Motor neuron (in vitro differentiated cells): ENCODE results near the gene CD276. TPM values are rescaled to one million over a fixed set of nuclear protein-coding genes. Genes with fewer than 3 reads are reported as not detected.
A peak's percentile ranks its signal among the peaks of the same experiment; 100 is the strongest.

ENCODE experiments used
- ATAC-seq, 8 experiments: fragments of 200-7000 bp; cut with Tn5 transposase; replicated peaks in 6 of 8; 2 replicates each; pipeline ENCODE4 v1.8.0; 2021; ENCODE audit warnings: mild to moderate bottlenecking in 8 of 8, moderate library complexity in 8 of 8
- H3K27ac ChIP-seq, 2 donors: fragments of 250-450 bp; sonication (Bioruptor Pico); 2 replicates each; pipeline ENCODE4 v1.9.0; 2021; ENCODE audit warnings: antibody characterized with exemption in 2 of 2, mild to moderate bottlenecking in 2 of 2, moderate library complexity in 1 of 2
- H3K4me1 ChIP-seq, 2 donors: fragments of 250-450 bp; sonication (Bioruptor Pico); replicated peaks in 1 of 2; 2 replicates each; pipeline ENCODE4 v1.6.1; 2021; ENCODE audit warnings: antibody characterized with exemption in 2 of 2, mild to moderate bottlenecking in 2 of 2, moderate library complexity in 1 of 2
- H3K4me3 ChIP-seq, 5 donors: fragments of 250-450 bp; sonication (Bioruptor Pico); 2 replicates each; pipeline ENCODE4 v1.9.0; 2021; ENCODE audit warnings: antibody characterized with exemption in 5 of 5, mild to moderate bottlenecking in 5 of 5, moderate library complexity in 4 of 5
- WGBS, 10 experiments: fragments of 450-650 bp; shearing (Covaris generic); methylation state at CpG; one replicate each; pipeline ENCODE4 v1.0.0; 2022; 5-methylcytosine and 5-hydroxymethylcytosine counted together
- in situ Hi-C, 9 experiments: fragments of 400-800 bp; cut with MboI; loops; one replicate each; pipeline ENCODE4 v1.15.0; 2021; ENCODE audit warnings: low sequenced_read_pairs in 9 of 9, low pct_unique_long_range_greater_than_20kb in 2 of 9; ENCODE audit not compliant: unreplicated experiment in 9 of 9
- total RNA-seq, 8 experiments: library from RNA; unstranded; fragments of 300-600 nt; gene quantifications; 2 replicates each; pipeline versions ENCODE4 v1.2.3 to v1.2.4, GENCODE V29; 2022

CD276 gene
- total RNA-seq, 8 experiments from 2014 or later: 28.0 to 105 (median 47.3) TPM

- 100% methylated on average over 1 of the region's 2 CpGs; no CpG with 5 or more reads in 8 of the 10 experiments for WGBS, 10 experiments
- ATAC-seq: peak in 3 of 8 experiments; percentile 18 to 84 (median 68)
- H3K4me1 ChIP-seq: no peaks in the 10 kb centered on the region
- no peak overlapping the region for H3K4me3 ChIP-seq
- H3K27ac ChIP-seq: no peak overlapping the region
- in situ Hi-C loops: loop anchor here in 6 of 9 experiments (25.0 kb wide), 3 partner anchors 115 to 390 kb away; no protein-coding TSS in a partner anchor
Observed at GRCh38 chr15:73677733-73678132, 6.5 kb upstream of the CD276 start.

- WGBS, 10 experiments: 80 to 100% (median 87%) methylated on average over 1 to 3 of the region's 3 CpGs; no CpG with 5 or more reads in 4 of the 10 experiments
- in situ Hi-C loops: loop anchor here in 6 of 9 experiments (25.0 kb wide), 3 partner anchors 116 to 391 kb away; no protein-coding TSS in a partner anchor
- H3K27ac ChIP-seq: no peak overlapping the region
- H3K4me3 ChIP-seq: no peak overlapping the region
- no peak for ATAC-seq
- H3K4me1 ChIP-seq: peaks cover 0 to 2% of the 10 kb centered on the region in 2 donors
Observed at GRCh38 chr15:73678498-73678897, 5.7 kb upstream of the CD276 start.

GRCh38 chr15:73679180-73679579 lies 5.0 kb upstream of the CD276 start:
- Histone ChIP-seq H3K27ac (no peak overlapping the region), H3K4me1 (peaks cover 0 to 5% of the 10 kb centered on the region in 2 donors), H3K4me3 (no peak overlapping the region)
- no peak for ATAC-seq
- 70 to 100% (median 87%) methylated on average over 1 to 3 of the region's 3 CpGs; no CpG with 5 or more reads in 4 of the 10 experiments for WGBS, 10 experiments
- in situ Hi-C loops: loop anchor here in 6 of 9 experiments (25.0 kb wide), 3 partner anchors 117 to 392 kb away; no protein-coding TSS in a partner anchor

GRCh38 chr15:73679964-73680363 lies 4.2 kb upstream of the CD276 start:
- WGBS, 10 experiments: 72 to 100% (median 89%) methylated on average over 2 to 6 of the region's 6 CpGs; no CpG with 5 or more reads in 2 of the 10 experiments
- no peak for ATAC-seq
- in situ Hi-C loops: loop anchor here in 6 of 9 experiments (25.0 kb wide), 3 partner anchors 118 to 393 kb away; no protein-coding TSS in a partner anchor
- H3K4me3 ChIP-seq: no peak overlapping the region
- H3K27ac ChIP-seq: no peak overlapping the region
- peaks cover 0 to 5% of the 10 kb centered on the region in 2 donors for H3K4me1 ChIP-seq

GRCh38 chr15:73680549-73680948 lies 3.6 kb upstream of the CD276 start:
- no peak for ATAC-seq
- no peak overlapping the region for H3K4me3 ChIP-seq
- in situ Hi-C loops: loop anchor here in 6 of 9 experiments (25.0 kb wide), 3 partner anchors 118 to 393 kb away; no protein-coding TSS in a partner anchor
- no peak overlapping the region for H3K27ac ChIP-seq
- WGBS, 10 experiments: 69 to 100% (median 100%) methylated on average over 1 to 2 of the region's 2 CpGs
- H3K4me1 ChIP-seq: peaks cover 1 to 6% of the 10 kb centered on the region in 2 donors

GRCh38 chr15:73681063-73681462 lies 3.1 kb upstream of the CD276 start:
- peaks cover 6 to 11% of the 10 kb centered on the region in 2 donors for H3K4me1 ChIP-seq
- WGBS, 10 experiments: 71 to 100% (median 87%) methylated on average over 1 to 3 of the region's 3 CpGs; no CpG with 5 or more reads in 4 of the 10 experiments
- H3K4me3 ChIP-seq: no peak overlapping the region
- no peak for ATAC-seq
- in situ Hi-C loops: loop anchor here in 6 of 9 experiments (25.0 kb wide), 3 partner anchors 119 to 394 kb away; no protein-coding TSS in a partner anchor
- H3K27ac ChIP-seq: no peak overlapping the region

GRCh38 chr15:73681856-73682599 lies 2.2 kb upstream of the CD276 start:
- Histone ChIP-seq H3K4me3 (no peak overlapping the region), H3K27ac (peak overlapping the region in 1 of 2 donors; percentile 38), H3K4me1 (peaks cover 16 to 21% of the 10 kb centered on the region in 2 donors)
- in situ Hi-C loops: loop anchor here in 6 of 9 experiments (25.0 kb wide), 3 partner anchors 120 to 395 kb away; no protein-coding TSS in a partner anchor
- WGBS, 10 experiments: 31 to 93% (median 80%) methylated on average over 1 to 3 of the region's 3 CpGs; no CpG with 5 or more reads in 6 of the 10 experiments
- ATAC-seq: peak in 4 of 8 experiments; percentile 13 to 32 (median 18)

GRCh38 chr15:73682600-73683090 lies 1.5 kb upstream of the CD276 start:
- Histone ChIP-seq H3K4me1 (peaks cover 22 to 25% of the 10 kb centered on the region in 2 donors), H3K4me3 (no peak overlapping the region), H3K27ac (peak overlapping the region in 1 of 2 donors; percentile 38)
- in situ Hi-C loops: loop anchor here in 6 of 9 experiments (25.0 kb wide), 3 partner anchors 120 to 395 kb away; no protein-coding TSS in a partner anchor
- no peak for ATAC-seq
- 63 to 90% (median 81%) methylated on average over 2 to 14 of the region's 14 CpGs; no CpG with 5 or more reads in 6 of the 10 experiments for WGBS, 10 experiments

GRCh38 chr15:73683257-73683776 lies 866 bp upstream of the CD276 start:
- no peak for ATAC-seq
- in situ Hi-C loops: loop anchor here in 6 of 9 experiments (25.0 kb wide), 3 partner anchors 121 to 396 kb away; no protein-coding TSS in a partner anchor
- Histone ChIP-seq H3K4me1 (peaks cover 24 to 25% of the 10 kb centered on the region in 2 donors), H3K4me3 (peak overlapping the region; percentile 66 to 89 (median 78)), H3K27ac (peak overlapping the region; percentile 94 to 95)
- WGBS, 10 experiments: 41 to 100% (median 75%) methylated on average over 1 to 6 of the region's 7 CpGs; no CpG with 5 or more reads in 1 of the 10 experiments

- in situ Hi-C loops: loop anchor here in 6 of 9 experiments (25.0 kb wide), 3 partner anchors 123 to 398 kb away; no protein-coding TSS in a partner anchor
- 0 to 29% (median 8%) methylated on average over 1 of the region's 52 CpGs; no CpG with 5 or more reads in 6 of the 10 experiments for WGBS, 10 experiments
- peak overlapping the region; percentile 94 to 95 for H3K27ac ChIP-seq
- peak; percentile 9 to 45 (median 28) for ATAC-seq
- peaks cover 24 to 25% of the 10 kb centered on the region in 2 donors for H3K4me1 ChIP-seq
- H3K4me3 ChIP-seq: peak overlapping the region; percentile 66 to 89 (median 78)
Observed at GRCh38 chr15:73684581-73685455, 635 bp downstream of the CD276 start.

- WGBS, 10 experiments: 0 to 100% (median 50%) methylated on average over 1 to 6 of the region's 6 CpGs; no CpG with 5 or more reads in 2 of the 10 experiments
- in situ Hi-C loops: loop anchor here in 6 of 9 experiments (25.0 kb wide), 3 partner anchors 124 to 399 kb away; no protein-coding TSS in a partner anchor
Observed at GRCh38 chr15:73685981-73686380, 1.8 kb downstream of the CD276 start.

More at GRCh38 chr15:73685981-73686380, 1.8 kb downstream of the CD276 start:
- ATAC-seq: no peak
- H3K4me1 ChIP-seq: peaks cover 24 to 27% of the 10 kb centered on the region in 2 donors
- peak overlapping the region in 1 of 2 donors; percentile 29 for H3K27ac ChIP-seq
- H3K4me3 ChIP-seq: peak overlapping the region; percentile 66 to 89 (median 78)
